ENCODE data around the gene SFI1. TPM values are rescaled to one million over a fixed set of nuclear protein-coding genes. Genes with fewer than 3 reads are reported as not detected.

The SFI1 gene
- total RNA-seq, 1 experiment from 2014 or later: 55.2 TPM

GRCh38 chr22:31618471-31619176 is 122.3 kb downstream of the SFI1 start:
- Mint-ChIP-seq H3K9me3 (ENCODE audit: unreplicated experiment) (no peaks in the 10 kb centered on the region), H3K4me3 (ENCODE audit: unreplicated experiment) (no peak overlapping the region), H3K27ac (ENCODE audit: unreplicated experiment) (peak overlapping the region; percentile 53), H3K27me3 (ENCODE audit: insufficient read depth, unreplicated experiment) (no peaks in the 10 kb centered on the region), H3K4me1 (ENCODE audit: low read depth, unreplicated experiment) (no peaks in the 10 kb centered on the region), H3K36me3 (ENCODE audit: insufficient read depth, unreplicated experiment) (peaks cover 76% of the 10 kb centered on the region)
- TSS peak; percentile 34 for BruUV-seq (replicated peaks)
- H3K4me3 ChIP-seq (ENCODE audit: low read depth, low read length): no peak overlapping the region
- ChIA-PET POLR2A (no interaction called here), CTCF (interaction anchor here (0.6 to 1.0 kb wide), 2 partner anchors 62 to 167 kb away, joined by 4 to 5 read pairs; no protein-coding TSS in a partner anchor)
- intact Hi-C loops (cut with micrococcal nuclease; ENCODE audit: unreplicated experiment): loop anchor here (5.0 kb wide), 2 partner anchors 41 to 56 kb away; no protein-coding TSS in a partner anchor
- H3K9me3 ChIP-seq: no peaks in the 10 kb centered on the region
- H3K36me3 ChIP-seq (ENCODE audit: control insufficient read depth, insufficient read depth, low read length): peaks cover 4% of the 10 kb centered on the region
- TF ChIP-seq, protein P1, sequence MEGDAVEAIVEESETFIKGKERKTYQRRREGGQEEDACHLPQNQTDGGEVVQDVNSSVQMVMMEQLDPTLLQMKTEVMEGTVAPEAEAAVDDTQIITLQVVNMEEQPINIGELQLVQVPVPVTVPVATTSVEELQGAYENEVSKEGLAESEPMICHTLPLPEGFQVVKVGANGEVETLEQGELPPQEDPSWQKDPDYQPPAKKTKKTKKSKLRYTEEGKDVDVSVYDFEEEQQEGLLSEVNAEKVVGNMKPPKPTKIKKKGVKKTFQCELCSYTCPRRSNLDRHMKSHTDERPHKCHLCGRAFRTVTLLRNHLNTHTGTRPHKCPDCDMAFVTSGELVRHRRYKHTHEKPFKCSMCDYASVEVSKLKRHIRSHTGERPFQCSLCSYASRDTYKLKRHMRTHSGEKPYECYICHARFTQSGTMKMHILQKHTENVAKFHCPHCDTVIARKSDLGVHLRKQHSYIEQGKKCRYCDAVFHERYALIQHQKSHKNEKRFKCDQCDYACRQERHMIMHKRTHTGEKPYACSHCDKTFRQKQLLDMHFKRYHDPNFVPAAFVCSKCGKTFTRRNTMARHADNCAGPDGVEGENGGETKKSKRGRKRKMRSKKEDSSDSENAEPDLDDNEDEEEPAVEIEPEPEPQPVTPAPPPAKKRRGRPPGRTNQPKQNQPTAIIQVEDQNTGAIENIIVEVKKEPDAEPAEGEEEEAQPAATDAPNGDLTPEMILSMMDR (IDR thresholded peaks at IDR 0.05; ENCODE audit: insufficient read depth in 1 of 2, low read depth in 1 of 2, low read length in 1 of 2, severe bottlenecking in 1 of 2, unreplicated experiment in 1 of 2): no peak
- no peak for DNase-seq
- H3K27me3 ChIP-seq (replicated peaks; ENCODE audit: control insufficient read depth, insufficient read depth, low read length): no peaks in the 10 kb centered on the region
- peaks cover 13% of the 10 kb centered on the region for H3K4me1 ChIP-seq

DNA sequence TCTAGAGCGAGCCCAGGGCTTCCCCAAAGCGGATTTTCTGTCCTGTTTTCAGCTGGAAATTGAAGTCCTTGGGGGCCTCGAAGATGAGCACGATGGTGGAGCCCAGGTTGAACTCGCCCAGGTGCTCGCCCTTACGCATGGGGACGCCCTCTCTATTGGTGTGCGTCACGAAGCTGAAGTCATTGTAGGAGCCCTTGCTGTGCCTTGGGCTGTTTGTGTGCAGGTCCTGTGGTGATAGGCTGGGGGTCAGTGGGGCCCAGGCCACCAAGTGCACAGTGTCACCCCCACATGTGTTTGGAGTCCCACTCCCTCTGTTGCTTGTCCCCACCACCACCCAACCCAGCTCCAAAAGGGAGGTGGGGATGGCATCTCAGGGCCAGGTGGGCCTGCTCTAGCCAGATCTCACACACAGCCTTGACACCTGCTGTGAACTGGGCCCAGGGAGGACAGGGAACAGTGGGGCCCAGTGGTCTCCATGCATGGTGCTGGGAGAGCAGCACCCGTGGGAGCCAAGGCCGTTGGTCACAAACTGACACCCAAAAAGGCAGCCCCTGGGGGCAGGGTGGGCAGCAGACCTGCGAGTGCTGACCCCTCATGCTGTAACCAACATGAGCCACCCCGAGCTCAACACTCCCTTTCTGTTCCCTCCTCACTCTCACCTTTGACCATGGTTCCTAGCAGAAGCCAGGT is 123.4 kb downstream of the SFI1 start:
- no peak overlapping the region for H3K4me3 ChIP-seq (ENCODE audit: low read depth, low read length)
- TF ChIP-seq, protein P1 (IDR thresholded peaks at IDR 0.05; ENCODE audit: insufficient read depth in 1 of 2, low read depth in 1 of 2, low read length in 1 of 2, severe bottlenecking in 1 of 2, unreplicated experiment in 1 of 2): no peak
- intact Hi-C loops (cut with micrococcal nuclease; ENCODE audit: unreplicated experiment): loop anchor here (5.0 kb wide), 2 partner anchors 42 to 57 kb away; no protein-coding TSS in a partner anchor
- Mint-ChIP-seq H3K9me3 (ENCODE audit: unreplicated experiment) (no peaks in the 10 kb centered on the region), H3K36me3 (ENCODE audit: insufficient read depth, unreplicated experiment) (peaks cover 74% of the 10 kb centered on the region), H3K27ac (ENCODE audit: unreplicated experiment) (no peak overlapping the region), H3K4me1 (ENCODE audit: low read depth, unreplicated experiment) (no peaks in the 10 kb centered on the region), H3K4me3 (ENCODE audit: unreplicated experiment) (no peak overlapping the region), H3K27me3 (ENCODE audit: insufficient read depth, unreplicated experiment) (no peaks in the 10 kb centered on the region)
- peaks cover 4% of the 10 kb centered on the region for H3K36me3 ChIP-seq (ENCODE audit: control insufficient read depth, insufficient read depth, low read length)
- no peaks in the 10 kb centered on the region for H3K9me3 ChIP-seq
- POLR2A ChIA-PET: no interaction called here
- no TSS peak for BruUV-seq (replicated peaks)
- H3K27me3 ChIP-seq (replicated peaks; ENCODE audit: control insufficient read depth, insufficient read depth, low read length): no peaks in the 10 kb centered on the region
- H3K4me1 ChIP-seq: peaks cover 13% of the 10 kb centered on the region
- CTCF ChIA-PET: no interaction called here
- DNase-seq: no peak

DNA sequence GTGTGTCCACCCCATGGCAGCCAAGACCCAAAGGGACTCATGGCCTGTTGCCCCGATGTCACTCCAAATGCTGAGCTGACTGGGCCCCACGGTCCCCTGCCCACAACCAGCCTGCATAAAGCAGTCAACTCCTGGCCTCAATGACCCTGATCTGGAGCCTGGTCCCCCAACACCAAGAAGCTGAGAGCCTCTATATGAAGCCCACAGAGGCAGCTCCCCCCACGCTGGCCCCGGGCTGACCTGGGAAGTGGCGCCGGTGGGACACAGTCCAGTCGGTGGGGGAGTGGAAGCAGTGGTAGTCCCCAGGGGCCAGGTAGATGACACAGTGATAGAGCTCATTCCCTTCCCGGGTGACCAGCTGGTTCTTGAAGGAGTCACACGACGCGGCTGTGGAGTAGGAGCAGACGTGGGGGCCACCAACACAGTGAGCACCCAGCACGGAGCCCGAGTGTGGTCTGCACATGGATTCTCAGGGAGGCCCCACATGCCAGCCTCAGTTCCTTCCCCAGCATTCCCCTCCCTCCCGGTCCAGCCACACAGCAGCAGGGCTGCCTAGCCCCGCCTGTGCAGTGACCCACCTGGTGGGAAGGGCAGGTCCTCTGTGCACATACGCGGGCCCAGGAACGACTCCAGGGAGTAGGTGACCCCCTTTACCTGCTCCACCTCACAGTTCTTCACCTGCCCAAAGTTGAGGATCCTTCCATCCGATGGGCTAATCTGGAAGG is 124.6 kb downstream of the SFI1 start:
- Histone ChIP-seq H3K36me3 (ENCODE audit: control insufficient read depth, insufficient read depth, low read length) (peaks cover 4% of the 10 kb centered on the region), H3K4me1 (peaks cover 17% of the 10 kb centered on the region), H3K27me3 (replicated peaks; ENCODE audit: control insufficient read depth, insufficient read depth, low read length) (no peaks in the 10 kb centered on the region), H3K4me3 (ENCODE audit: low read depth, low read length) (no peak overlapping the region), H3K9me3 (no peaks in the 10 kb centered on the region)
- BruUV-seq (replicated peaks): no TSS peak
- H3K4me3 Mint-ChIP-seq (ENCODE audit: unreplicated experiment): no peak overlapping the region
- no peak overlapping the region for H3K27ac Mint-ChIP-seq (ENCODE audit: unreplicated experiment)
- H3K36me3 Mint-ChIP-seq (ENCODE audit: insufficient read depth, unreplicated experiment): peaks cover 67% of the 10 kb centered on the region
- TF ChIP-seq, protein P1 (IDR thresholded peaks at IDR 0.05; ENCODE audit: insufficient read depth in 1 of 2, low read depth in 1 of 2, low read length in 1 of 2, severe bottlenecking in 1 of 2, unreplicated experiment in 1 of 2): no peak
- no peaks in the 10 kb centered on the region for H3K9me3 Mint-ChIP-seq (ENCODE audit: unreplicated experiment)
- intact Hi-C loops (cut with micrococcal nuclease; ENCODE audit: unreplicated experiment): no loop called here
- no peak for DNase-seq
- ChIA-PET POLR2A (interaction anchor here (0.5 kb wide), 1 partner anchor 86 kb away, joined by 7 read pairs; no protein-coding TSS in a partner anchor), CTCF (no interaction called here)
- no peaks in the 10 kb centered on the region for H3K4me1 Mint-ChIP-seq (ENCODE audit: low read depth, unreplicated experiment)
- H3K27me3 Mint-ChIP-seq (ENCODE audit: insufficient read depth, unreplicated experiment): no peaks in the 10 kb centered on the region
